Stomach (tissue), 9 donors: ENCODE results near the gene RBKS. TPM values are rescaled to one million over a fixed set of nuclear protein-coding genes. Genes with fewer than 3 reads are reported as not detected.
"Not testable (repeated sequence)": the region's sequence is repeated elsewhere in the genome, so short reads cannot be mapped to it uniquely, and the experiment has no call there.

Experiments used
- DNase-seq, 2 donors: peaks; one replicate each; pipeline versions ENCODE4 v3.0.0 to v3.0.0-alpha.2; 2013 to 2019
- H3K27ac ChIP-seq, 5 donors: fragments of 200-600 bp in 4 of 5; sonication (generic) in 4 of 5; one replicate each; pipeline ENCODE4 v1.5.1; 2013 to 2019; ENCODE audit warnings: mild to moderate bottlenecking in 1 of 5, moderate library complexity in 1 of 5
- H3K27me3 ChIP-seq, 3 donors: fragments of 200-600 bp; sonication (generic); one replicate each; pipeline ENCODE4 v1.5.1; 2017 to 2019; ENCODE audit warnings: mixed run types in 1 of 3
- H3K36me3 ChIP-seq, 4 donors: fragments of 200-600 bp; sonication (generic); 1 replicate in 3 of 4; 2 replicates in 1 of 4; pipeline ENCODE4 v1.5.1; 2016 to 2019
- H3K4me1 ChIP-seq, 4 donors: fragments of 200-600 bp; sonication (generic); one replicate each; pipeline ENCODE4 v1.5.1; 2016 to 2019
- H3K4me3 ChIP-seq, 4 donors: fragments of 200-600 bp; sonication (generic) in 3 of 4; one replicate each; pipeline ENCODE4 v1.5.1; 2016 to 2019; ENCODE audit warnings: mild to moderate bottlenecking in 1 of 4
- H3K9me3 ChIP-seq, 4 donors: fragments of 200-600 bp; sonication (generic); one replicate each; pipeline ENCODE4 v1.5.1; 2016 to 2019
- CTCF ChIP-seq, 7 experiments: fragments of 450-650 bp in 4 of 7; fragments of 200-600 bp in 3 of 7; sonication (generic) in 3 of 7; IDR thresholded peaks; one replicate each; pipeline ENCODE4 v1.5.1; 2016 to 2019; ENCODE audit warnings: antibody characterized with exemption in 7 of 7, control low read depth in 2 of 7, mild to moderate bottlenecking in 1 of 7
- EP300 ChIP-seq: sonication (generic); formaldehyde crosslinking; IDR thresholded peaks from one replicate; pipeline ENCODE4 v1.6.1; 2017; ENCODE audit warnings: antibody characterized with exemption
- POLR2A ChIP-seq, 4 donors: fragments of 450-650 bp; IDR thresholded peaks; one replicate each; pipeline ENCODE4 v1.6.1; 2016; ENCODE audit warnings: antibody characterized with exemption in 4 of 4, control low read depth in 2 of 4, mild to moderate bottlenecking in 1 of 4, moderate library complexity in 1 of 4
- POLR2AphosphoS5 ChIP-seq, 3 donors: sonication (generic); formaldehyde crosslinking; IDR thresholded peaks; one replicate each; pipeline ENCODE4 v1.6.1; 2016; ENCODE audit warnings: antibody characterized with exemption in 3 of 3
- WGBS, 5 donors: extraction: QIAGEN DNeasy Blood & Tissue Kit in 3 of 5; methylation state at CpG; one replicate each; pipeline versions ENCODE4 v1.1.5 to v1.1.7; 2013 to 2018; 5-methylcytosine and 5-hydroxymethylcytosine counted together
- intact Hi-C: fragments of 100-400 bp; cut with DNase I; formaldehyde crosslinking; loops from one replicate; pipeline ENCODE4 v1.15.1; 2023; ENCODE audit warnings: low total_unique reads
- polyA plus RNA-seq, 3 donors: library from polyadenylated mRNA; stranded (reverse); fragments of 200-250 nt; gene quantifications; one replicate each; pipeline ENCODE4 v1.2.3, GENCODE V29; 2013
- total RNA-seq, 5 donors: library from RNA; depleted of rRNA; stranded (reverse); fragments of >200 nt; gene quantifications; one replicate each; pipeline versions ENCODE4 v1.1.0 to v1.2.3, GENCODE V29; 2014 to 2016
- donor health status: healthy with polysubstance abuse.
- donor health status: Bipolar disorder and iron deficiency.
- donor health status: healthy.

The RBKS gene
- total and polyA plus RNA-seq, 8 donors, result 0.76 to 2.9 (median 1.9) TPM; not detected in 3

GRCh38 chr2:27869763-27870162 lies 20.4 kb downstream of the RBKS start:
- no peak overlapping the region for H3K4me3 ChIP-seq
- H3K36me3 ChIP-seq, result no peaks in the 10 kb centered on the region
- no peaks in the 10 kb centered on the region for H3K9me3 ChIP-seq
- H3K4me1 ChIP-seq, result no peaks in the 10 kb centered on the region
- no peak for TF ChIP-seq POLR2AphosphoS5 (IDR thresholded peaks at IDR 0.05)
- TF ChIP-seq POLR2A (IDR thresholded peaks at IDR 0.05), result no peak
- TF ChIP-seq EP300, result no peak
- TF ChIP-seq CTCF (IDR thresholded peaks at IDR 0.05), result no peak
- no peak overlapping the region for H3K27ac ChIP-seq
- intact Hi-C loops, result no loop called here
- DNase-seq, result no peak
- no peaks in the 10 kb centered on the region for H3K27me3 ChIP-seq
- WGBS, 5 donors, result 86 to 88% (median 87%) methylated on average over 6 of the region's 6 CpGs

GRCh38 chr2:27866237-27866636 lies 23.9 kb downstream of the RBKS start:
- DNase-seq, result no peak
- Histone ChIP-seq H3K4me3 (no peak overlapping the region), H3K36me3 (no peaks in the 10 kb centered on the region), H3K9me3 (no peaks in the 10 kb centered on the region), H3K27ac (no peak overlapping the region), H3K4me1 (no peaks in the 10 kb centered on the region), H3K27me3 (no peaks in the 10 kb centered on the region)
- intact Hi-C loops, result no loop called here
- no peak for TF ChIP-seq CTCF (IDR thresholded peaks at IDR 0.05)
- TF ChIP-seq EP300, result no peak
- TF ChIP-seq POLR2A (IDR thresholded peaks at IDR 0.05), result no peak
- TF ChIP-seq POLR2AphosphoS5 (IDR thresholded peaks at IDR 0.05), result no peak
- 68 to 84% (median 76%) methylated on average over 1 of the region's 1 CpG for WGBS, 5 donors

GRCh38 chr2:27863955-27864354 lies 26.2 kb downstream of the RBKS start:
- H3K27ac ChIP-seq, H3K4me3 ChIP-seq, intact Hi-C loops, H3K9me3 ChIP-seq, H3K27me3 ChIP-seq, DNase-seq, H3K36me3 ChIP-seq, H3K4me1 ChIP-seq: not testable (repeated sequence)
- 79 to 98% (median 96%) methylated on average over 5 of the region's 5 CpGs for WGBS, 5 donors

GRCh38 chr2:27863146-27863545 lies 27.0 kb downstream of the RBKS start:
- H3K4me1 ChIP-seq, result peaks cover 0 to 9% (median 0%) of the 10 kb centered on the region in 4 donors
- intact Hi-C loops, result no loop called here
- TF ChIP-seq CTCF (IDR thresholded peaks at IDR 0.05), result no peak
- TF ChIP-seq EP300, result no peak
- TF ChIP-seq POLR2A (IDR thresholded peaks at IDR 0.05), result no peak
- TF ChIP-seq POLR2AphosphoS5 (IDR thresholded peaks at IDR 0.05), result no peak
- peak in 1 of 2 donors; percentile 53 for DNase-seq
- H3K27ac ChIP-seq, result no peak overlapping the region
- H3K27me3 ChIP-seq, result no peaks in the 10 kb centered on the region
- 38 to 60% (median 42%) methylated on average over 1 of the region's 1 CpG for WGBS, 5 donors
- no peak overlapping the region for H3K4me3 ChIP-seq
- peaks cover 0 to 2% (median 0%) of the 10 kb centered on the region in 4 donors for H3K9me3 ChIP-seq
- H3K36me3 ChIP-seq, result no peaks in the 10 kb centered on the region

- H3K9me3 ChIP-seq, result peaks cover 0 to 10% (median 0%) of the 10 kb centered on the region in 4 donors
- DNase-seq, result no peak
- peaks cover 0 to 12% (median 0%) of the 10 kb centered on the region in 4 donors for H3K4me1 ChIP-seq
- H3K27ac ChIP-seq, result no peak overlapping the region
- TF ChIP-seq EP300, result no peak
- no peak for TF ChIP-seq CTCF (IDR thresholded peaks at IDR 0.05)
- TF ChIP-seq POLR2AphosphoS5 (IDR thresholded peaks at IDR 0.05), result no peak
- no peak for TF ChIP-seq POLR2A (IDR thresholded peaks at IDR 0.05)
- H3K36me3 ChIP-seq, result no peaks in the 10 kb centered on the region
- intact Hi-C loops, result no loop called here
- H3K27me3 ChIP-seq, result no peaks in the 10 kb centered on the region
- H3K4me3 ChIP-seq, result no peak overlapping the region
Measured at GRCh38 chr2:27860111-27860510, 30.1 kb downstream of the RBKS start.
